Measurements from ENCODE around the gene CDH4. TPM values are rescaled to one million over a fixed set of nuclear protein-coding genes. Genes with fewer than 3 reads are reported as not detected.

Gene CDH4
- total and polyA plus RNA-seq, 2 donors (not counting 3 experiments of a cell fraction or from before 2014, with no cell fraction given) = 0.17 to 0.51 TPM

DNA sequence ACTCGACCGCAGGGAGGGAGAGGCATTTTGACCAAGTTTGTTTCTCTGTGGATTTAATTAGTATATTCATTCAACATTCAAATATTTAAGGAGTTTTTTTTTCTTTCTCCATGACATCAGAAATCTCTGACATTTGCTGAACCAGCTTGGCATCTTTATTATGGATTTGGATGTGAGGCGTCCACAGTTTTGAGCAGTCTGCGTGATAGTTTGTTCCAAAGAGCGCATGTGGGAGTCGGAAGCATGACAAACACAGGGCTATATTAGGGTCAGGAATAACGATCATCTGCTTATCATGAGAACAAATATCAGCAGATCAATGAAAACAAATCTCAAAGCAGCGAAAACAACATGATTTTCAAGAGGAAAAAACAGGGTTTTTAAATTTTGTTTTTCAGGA, 373.2 kb downstream of the CDH4 start:
- DNase-seq (ENCODE audit: low read depth, low spot score) (no peak), FAIRE-seq (no peak)
- TF ChIP-seq, protein P1, sequence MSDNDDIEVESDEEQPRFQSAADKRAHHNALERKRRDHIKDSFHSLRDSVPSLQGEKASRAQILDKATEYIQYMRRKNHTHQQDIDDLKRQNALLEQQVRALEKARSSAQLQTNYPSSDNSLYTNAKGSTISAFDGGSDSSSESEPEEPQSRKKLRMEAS (IDR thresholded peaks at IDR 0.05; ENCODE audit: insufficient read depth, insufficient read length) = no peak
- TF ChIP-seq JUN (IDR thresholded peaks at IDR 0.05; ENCODE audit: borderline replicate concordance, insufficient read depth, insufficient read length, low read depth) (no peak), GATA2 (IDR thresholded peaks at IDR 0.05; ENCODE audit: insufficient read depth, insufficient read length, low read depth, low read length) (no peak), POLR2A (IDR thresholded peaks at IDR 0.05; ENCODE audit: low read depth, low read length) (no peak), EZH2 (IDR thresholded peaks at IDR 0.05; ENCODE audit: borderline replicate concordance, low read depth, low read length, severe bottlenecking) (no peak), MYC (IDR thresholded peaks at IDR 0.05; ENCODE audit: low read depth, low read length) (no peak), FOS (IDR thresholded peaks at IDR 0.05; ENCODE audit: borderline replicate concordance, insufficient read depth, low read length) (no peak), POLR2AphosphoS5 (IDR thresholded peaks at IDR 0.05; ENCODE audit: insufficient read depth, low read depth, low read length) (no peak)
- TF ChIP-seq, protein P2, sequence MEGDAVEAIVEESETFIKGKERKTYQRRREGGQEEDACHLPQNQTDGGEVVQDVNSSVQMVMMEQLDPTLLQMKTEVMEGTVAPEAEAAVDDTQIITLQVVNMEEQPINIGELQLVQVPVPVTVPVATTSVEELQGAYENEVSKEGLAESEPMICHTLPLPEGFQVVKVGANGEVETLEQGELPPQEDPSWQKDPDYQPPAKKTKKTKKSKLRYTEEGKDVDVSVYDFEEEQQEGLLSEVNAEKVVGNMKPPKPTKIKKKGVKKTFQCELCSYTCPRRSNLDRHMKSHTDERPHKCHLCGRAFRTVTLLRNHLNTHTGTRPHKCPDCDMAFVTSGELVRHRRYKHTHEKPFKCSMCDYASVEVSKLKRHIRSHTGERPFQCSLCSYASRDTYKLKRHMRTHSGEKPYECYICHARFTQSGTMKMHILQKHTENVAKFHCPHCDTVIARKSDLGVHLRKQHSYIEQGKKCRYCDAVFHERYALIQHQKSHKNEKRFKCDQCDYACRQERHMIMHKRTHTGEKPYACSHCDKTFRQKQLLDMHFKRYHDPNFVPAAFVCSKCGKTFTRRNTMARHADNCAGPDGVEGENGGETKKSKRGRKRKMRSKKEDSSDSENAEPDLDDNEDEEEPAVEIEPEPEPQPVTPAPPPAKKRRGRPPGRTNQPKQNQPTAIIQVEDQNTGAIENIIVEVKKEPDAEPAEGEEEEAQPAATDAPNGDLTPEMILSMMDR (IDR thresholded peaks at IDR 0.05; ENCODE audit: extremely low read depth in 1 of 2, insufficient read depth in 1 of 2, low read depth in 1 of 2, low read length in 2 of 2) = no peak
- Histone ChIP-seq H3K9ac (replicated peaks; ENCODE audit: extremely low read depth, insufficient read depth, low read length) (no peak overlapping the region), H3K4me1 (ENCODE audit: control insufficient read depth, extremely low read depth, insufficient read depth, low read length) (no peaks in the 10 kb centered on the region), H3K9me3 (replicated peaks; ENCODE audit: control insufficient read depth, insufficient read depth, low read length) (peaks cover 8% of the 10 kb centered on the region), H2AFZ (ENCODE audit: low read depth, low read length) (no peak overlapping the region), H4K20me1 (replicated peaks; ENCODE audit: control insufficient read depth, extremely low read depth, insufficient read depth, low read length) (no peaks in the 10 kb centered on the region), H3K27ac (ENCODE audit: insufficient read depth, low read depth, low read length) (no peak overlapping the region), H3K36me3 (ENCODE audit: control insufficient read depth in 2 of 2, extremely low read depth in 1 of 2, insufficient read depth in 2 of 2, low read length in 2 of 2) (no peaks in the 10 kb centered on the region), H3K4me3 (replicated peaks in 1 of 3; ENCODE audit: insufficient read depth in 1 of 3, low read depth in 1 of 3, low read length in 3 of 3) (no peak overlapping the region), H3K79me2 (ENCODE audit: control insufficient read depth, insufficient read depth, low read length) (no peaks in the 10 kb centered on the region), H3K4me2 (ENCODE audit: insufficient read depth, low read length) (no peak overlapping the region), H3K9me1 (replicated peaks; ENCODE audit: control insufficient read depth, extremely low read depth, insufficient read depth, low read length) (no peaks in the 10 kb centered on the region), H3K27me3 (ENCODE audit: control insufficient read depth in 2 of 2, insufficient read depth in 2 of 2, low read length in 2 of 2) (no peaks in the 10 kb centered on the region)
- BruUV-seq (replicated peaks) = no TSS peak
- intact Hi-C loops (cut with micrococcal nuclease) (no loop called here), dilution Hi-C loops (cut with MboI; ENCODE audit: extremely low pct_ligation_motif_present, low sequenced_read_pairs) (no loop called here)
- ChIA-PET CTCF (no interaction called here), POLR2A (no interaction called here)

All from endothelial cell of umbilical vein (primary cell).